ENCODE measurements around the gene OPN1SW. TPM values are rescaled to one million over a fixed set of nuclear protein-coding genes. Genes with fewer than 3 reads are reported as not detected.
A peak's percentile ranks its signal among the peaks of the same experiment; 100 is the strongest.

The OPN1SW gene
- polyA plus RNA-seq, 1 donor: 2.0 TPM

- no peak for DNase-seq (ENCODE audit: low read depth)
These were observed 17.6 kb upstream of the OPN1SW start for GRCh38 chr7:128793181-128793547.

GRCh38 chr7:128792471-128793180 lies 17.0 kb upstream of the OPN1SW start:
- no peak for DNase-seq (ENCODE audit: low read depth)

GRCh38 chr7:128791972-128792327 lies 16.4 kb upstream of the OPN1SW start:
- no peak for DNase-seq (ENCODE audit: low read depth)

GRCh38 chr7:128791121-128791971 lies 15.8 kb upstream of the OPN1SW start, which contains the start of gene CCDC136:
TSS of gene CCDC136 (plus strand) at chr7:128791968. CDS start at chr7:128792412, 444 bp downstream.
- no peak for DNase-seq (ENCODE audit: low read depth)

GRCh38 chr7:128790315-128791041 lies 14.9 kb upstream of the OPN1SW start:
- no peak for DNase-seq (ENCODE audit: low read depth)

GRCh38 chr7:128788446-128789412 lies 13.1 kb upstream of the OPN1SW start:
- DNase-seq (ENCODE audit: low read depth): no peak

GRCh38 chr7:128785738-128786137 lies 10.1 kb upstream of the OPN1SW start:
- no peak for DNase-seq (ENCODE audit: low read depth)

GRCh38 chr7:128783143-128783861 lies 7.7 kb upstream of the OPN1SW start:
- peak; percentile 73 for DNase-seq (ENCODE audit: low read depth)

- DNase-seq (ENCODE audit: low read depth): no peak
These were observed 6.3 kb upstream of the OPN1SW start for GRCh38 chr7:128781851-128782250.

GRCh38 chr7:128781126-128781525 lies 5.5 kb upstream of the OPN1SW start:
- DNase-seq (ENCODE audit: low read depth): peak; percentile 81

GRCh38 chr7:128778946-128779345 lies 3.4 kb upstream of the OPN1SW start:
- no peak for DNase-seq (ENCODE audit: low read depth)

- no peak for DNase-seq (ENCODE audit: low read depth)
These were observed 1.8 kb upstream of the OPN1SW start for GRCh38 chr7:128777156-128778123.

- no peak for DNase-seq (ENCODE audit: low read depth)
These were observed 673 bp downstream of the OPN1SW start for GRCh38 chr7:128774921-128775320.

- DNase-seq (ENCODE audit: low read depth): no peak
These were observed 1.4 kb downstream of the OPN1SW start for GRCh38 chr7:128774029-128774689.

GRCh38 chr7:128773604-128774003 lies 2.0 kb downstream of the OPN1SW start:
- DNase-seq (ENCODE audit: low read depth): no peak

GRCh38 chr7:128770233-128770632 lies 5.4 kb downstream of the OPN1SW start:
- no peak for DNase-seq (ENCODE audit: low read depth)

GRCh38 chr7:128767475-128768110 lies 8.0 kb downstream of the OPN1SW start:
- no peak for DNase-seq (ENCODE audit: low read depth)

- DNase-seq (ENCODE audit: low read depth): no peak
These were observed 12.1 kb downstream of the OPN1SW start for GRCh38 chr7:128763541-128763940.

Measured in forelimb muscle (tissue), 1 donor.